ENCODE measurements around the gene RIOK3.

GRCh38 chr18:23438046-23438377 lies 15.1 kb upstream of the RIOK3 start:
- no peak for TF ChIP-seq CBX5 (IDR thresholded peaks at IDR 0.05; ENCODE audit: low read depth)
- TF ChIP-seq ATF3 (IDR thresholded peaks at IDR 0.05; ENCODE audit: borderline replicate concordance, extremely low read depth, low read depth, low read length): no peak
- no peak for TF ChIP-seq SIN3A (IDR thresholded peaks at IDR 0.05; ENCODE audit: low read depth, low read length)

Measured in GM12878 (cell line).